GM12878 (cell line): ENCODE measurements around the gene RAN. TPM values are rescaled to one million over a fixed set of nuclear protein-coding genes. Genes with fewer than 3 reads are reported as not detected.

Experiments
- BRCA1 ChIP-seq: IDR thresholded peaks from 2 replicates; pipeline ENCODE4 v1.6.1; 2011; ENCODE audit warnings: low read depth, low read length, improper control_type of control experiment
- GATAD2B ChIP-seq: fragments of 450-650 bp; conservative IDR thresholded peaks from 2 replicates; pipeline ENCODE4 v1.6.1; 2017; ENCODE audit warnings: low read depth, mild to moderate bottlenecking, moderate library complexity
- HCFC1 ChIP-seq: fragments of 150-350 bp; IDR thresholded peaks from 2 replicates; pipeline ENCODE4 v1.6.1; 2014; ENCODE audit warnings: low read length
- PML ChIP-seq: IDR thresholded peaks from 2 replicates; pipeline ENCODE4 v1.6.1; 2012; ENCODE audit warnings: low read length, inconsistent platforms
- YBX1 ChIP-seq: fragments of 450-650 bp; IDR thresholded peaks from 2 replicates; pipeline ENCODE4 v1.6.1; 2016; ENCODE audit warnings: antibody characterized with exemption
- ZNF207 ChIP-seq: fragments of 450-650 bp; IDR thresholded peaks from 2 replicates; pipeline ENCODE4 v1.6.1; 2014; ENCODE audit warnings: antibody characterized with exemption, mild to moderate bottlenecking, borderline replicate concordance
- ZNF384 ChIP-seq: IDR thresholded peaks from 2 replicates; pipeline ENCODE4 v1.6.1; 2012; ENCODE audit warnings: low read depth, mild to moderate bottlenecking, low read length, improper control_type of control experiment, borderline replicate concordance
- polyA plus RNA-seq, 11 experiments: library from polyadenylated mRNA; depleted of rRNA in 4 of 11; unstranded in 6 of 11; stranded (reverse) in 5 of 11; fragments of >200 nt; fragmentation: Nextera tagmentation in 4 of 11; fragmentation: Illumina TruSeq in 1 of 11; extraction: Ambion mirVana in 4 of 11; extraction: Trizol in 1 of 11; gene quantifications; 1 replicate in 1 of 11; 2 replicates in 10 of 11; pipeline versions ENCODE4 v1.2.1 to v1.2.3, GENCODE V29; 2011 to 2016; ENCODE audit warnings: inconsistent platforms in 2 of 11, missing spikeins in 2 of 11, low read depth in 1 of 11
- total RNA-seq, 4 experiments: library from RNA; depleted of rRNA in 3 of 4; stranded (reverse); fragments of >200 nt in 3 of 4; fragmentation: Illumina TruSeq in 1 of 4; extraction: Trizol in 1 of 4; gene quantifications; 2 replicates each; pipeline versions ENCODE4 v1.2.1 to v1.2.3, GENCODE V29; 2013 to 2021
- TF ChIP-seq, protein P1 (sequence below): fragments of 450-650 bp; formaldehyde crosslinking; IDR thresholded peaks from 2 replicates; pipeline ENCODE4 v1.5.0; 2022; ENCODE audit warnings: mild to moderate bottlenecking, missing genetic modification characterization
- TF ChIP-seq, protein P2 (sequence below): IDR thresholded peaks from 2 replicates; pipeline ENCODE4 v1.6.1; 2012; ENCODE audit warnings: improper control_type of control experiment, low read depth, low read length; ENCODE audit not compliant: insufficient replicate concordance

The RAN gene
- total and polyA plus RNA-seq, 10 of the 15 experiments (the other 5 are each of a cell fraction or from before 2014, with no cell fraction given): 1,598 to 3,769 (median 2,845) TPM

DNA sequence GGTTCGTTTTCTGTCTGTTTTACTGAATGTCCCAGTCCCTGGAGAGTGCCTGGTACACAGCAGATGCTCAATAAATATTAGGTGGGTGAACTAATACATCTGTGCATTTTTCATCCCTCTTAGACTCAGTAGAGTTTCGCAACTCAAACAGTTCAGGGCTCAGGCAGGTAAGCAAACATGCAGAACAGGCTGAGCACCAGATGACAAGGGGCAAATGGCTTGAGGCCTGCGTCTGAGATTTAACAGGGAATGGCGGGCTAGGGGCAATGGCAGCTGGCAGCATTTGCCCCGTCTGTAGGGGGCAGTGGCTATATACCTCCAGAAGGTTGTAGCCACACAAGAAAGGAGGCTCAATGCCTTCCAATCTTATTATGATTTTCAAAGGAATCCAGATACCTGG is 8.6 kb upstream of the RAN start (continued):
- TF ChIP-seq, protein P1, sequence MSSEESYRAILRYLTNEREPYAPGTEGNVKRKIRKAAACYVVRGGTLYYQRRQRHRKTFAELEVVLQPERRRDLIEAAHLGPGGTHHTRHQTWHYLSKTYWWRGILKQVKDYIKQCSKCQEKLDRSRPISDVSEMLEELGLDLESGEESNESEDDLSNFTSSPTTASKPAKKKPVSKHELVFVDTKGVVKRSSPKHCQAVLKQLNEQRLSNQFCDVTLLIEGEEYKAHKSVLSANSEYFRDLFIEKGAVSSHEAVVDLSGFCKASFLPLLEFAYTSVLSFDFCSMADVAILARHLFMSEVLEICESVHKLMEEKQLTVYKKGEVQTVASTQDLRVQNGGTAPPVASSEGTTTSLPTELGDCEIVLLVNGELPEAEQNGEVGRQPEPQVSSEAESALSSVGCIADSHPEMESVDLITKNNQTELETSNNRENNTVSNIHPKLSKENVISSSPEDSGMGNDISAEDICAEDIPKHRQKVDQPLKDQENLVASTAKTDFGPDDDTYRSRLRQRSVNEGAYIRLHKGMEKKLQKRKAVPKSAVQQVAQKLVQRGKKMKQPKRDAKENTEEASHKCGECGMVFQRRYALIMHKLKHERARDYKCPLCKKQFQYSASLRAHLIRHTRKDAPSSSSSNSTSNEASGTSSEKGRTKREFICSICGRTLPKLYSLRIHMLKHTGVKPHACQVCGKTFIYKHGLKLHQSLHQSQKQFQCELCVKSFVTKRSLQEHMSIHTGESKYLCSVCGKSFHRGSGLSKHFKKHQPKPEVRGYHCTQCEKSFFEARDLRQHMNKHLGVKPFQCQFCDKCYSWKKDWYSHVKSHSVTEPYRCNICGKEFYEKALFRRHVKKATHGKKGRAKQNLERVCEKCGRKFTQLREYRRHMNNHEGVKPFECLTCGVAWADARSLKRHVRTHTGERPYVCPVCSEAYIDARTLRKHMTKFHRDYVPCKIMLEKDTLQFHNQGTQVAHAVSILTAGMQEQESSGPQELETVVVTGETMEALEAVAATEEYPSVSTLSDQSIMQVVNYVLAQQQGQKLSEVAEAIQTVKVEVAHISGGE (CRISPR knock-in tag): no peak
- no peak for TF ChIP-seq GATAD2B
- TF ChIP-seq HCFC1: no peak
- TF ChIP-seq, protein P2, sequence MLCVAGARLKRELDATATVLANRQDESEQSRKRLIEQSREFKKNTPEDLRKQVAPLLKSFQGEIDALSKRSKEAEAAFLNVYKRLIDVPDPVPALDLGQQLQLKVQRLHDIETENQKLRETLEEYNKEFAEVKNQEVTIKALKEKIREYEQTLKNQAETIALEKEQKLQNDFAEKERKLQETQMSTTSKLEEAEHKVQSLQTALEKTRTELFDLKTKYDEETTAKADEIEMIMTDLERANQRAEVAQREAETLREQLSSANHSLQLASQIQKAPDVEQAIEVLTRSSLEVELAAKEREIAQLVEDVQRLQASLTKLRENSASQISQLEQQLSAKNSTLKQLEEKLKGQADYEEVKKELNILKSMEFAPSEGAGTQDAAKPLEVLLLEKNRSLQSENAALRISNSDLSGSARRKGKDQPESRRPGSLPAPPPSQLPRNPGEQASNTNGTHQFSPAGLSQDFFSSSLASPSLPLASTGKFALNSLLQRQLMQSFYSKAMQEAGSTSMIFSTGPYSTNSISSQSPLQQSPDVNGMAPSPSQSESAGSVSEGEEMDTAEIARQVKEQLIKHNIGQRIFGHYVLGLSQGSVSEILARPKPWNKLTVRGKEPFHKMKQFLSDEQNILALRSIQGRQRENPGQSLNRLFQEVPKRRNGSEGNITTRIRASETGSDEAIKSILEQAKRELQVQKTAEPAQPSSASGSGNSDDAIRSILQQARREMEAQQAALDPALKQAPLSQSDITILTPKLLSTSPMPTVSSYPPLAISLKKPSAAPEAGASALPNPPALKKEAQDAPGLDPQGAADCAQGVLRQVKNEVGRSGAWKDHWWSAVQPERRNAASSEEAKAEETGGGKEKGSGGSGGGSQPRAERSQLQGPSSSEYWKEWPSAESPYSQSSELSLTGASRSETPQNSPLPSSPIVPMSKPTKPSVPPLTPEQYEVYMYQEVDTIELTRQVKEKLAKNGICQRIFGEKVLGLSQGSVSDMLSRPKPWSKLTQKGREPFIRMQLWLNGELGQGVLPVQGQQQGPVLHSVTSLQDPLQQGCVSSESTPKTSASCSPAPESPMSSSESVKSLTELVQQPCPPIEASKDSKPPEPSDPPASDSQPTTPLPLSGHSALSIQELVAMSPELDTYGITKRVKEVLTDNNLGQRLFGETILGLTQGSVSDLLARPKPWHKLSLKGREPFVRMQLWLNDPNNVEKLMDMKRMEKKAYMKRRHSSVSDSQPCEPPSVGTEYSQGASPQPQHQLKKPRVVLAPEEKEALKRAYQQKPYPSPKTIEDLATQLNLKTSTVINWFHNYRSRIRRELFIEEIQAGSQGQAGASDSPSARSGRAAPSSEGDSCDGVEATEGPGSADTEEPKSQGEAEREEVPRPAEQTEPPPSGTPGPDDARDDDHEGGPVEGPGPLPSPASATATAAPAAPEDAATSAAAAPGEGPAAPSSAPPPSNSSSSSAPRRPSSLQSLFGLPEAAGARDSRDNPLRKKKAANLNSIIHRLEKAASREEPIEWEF: no peak
- no peak for TF ChIP-seq PML
- no peak for TF ChIP-seq YBX1
- TF ChIP-seq ZNF384: no peak
- TF ChIP-seq BRCA1: no peak
- TF ChIP-seq ZNF207: no peak
- TF ChIP-seq, all 136 proteins: peak for 0
